HG02973 (cell line): ENCODE data around the gene PGAM1.
"Not testable (repeated sequence)": the region's sequence is repeated elsewhere in the genome, so short reads cannot be mapped to it uniquely, and the experiment has no call there.

Experiments used
- ATAC-seq: cut with Tn5 transposase; IDR thresholded peaks from one replicate; pipeline ENCODE4 v1.9.1; 2021; ENCODE audit warnings: moderate library complexity; ENCODE audit not compliant: unreplicated experiment

Gene PGAM1

DNA sequence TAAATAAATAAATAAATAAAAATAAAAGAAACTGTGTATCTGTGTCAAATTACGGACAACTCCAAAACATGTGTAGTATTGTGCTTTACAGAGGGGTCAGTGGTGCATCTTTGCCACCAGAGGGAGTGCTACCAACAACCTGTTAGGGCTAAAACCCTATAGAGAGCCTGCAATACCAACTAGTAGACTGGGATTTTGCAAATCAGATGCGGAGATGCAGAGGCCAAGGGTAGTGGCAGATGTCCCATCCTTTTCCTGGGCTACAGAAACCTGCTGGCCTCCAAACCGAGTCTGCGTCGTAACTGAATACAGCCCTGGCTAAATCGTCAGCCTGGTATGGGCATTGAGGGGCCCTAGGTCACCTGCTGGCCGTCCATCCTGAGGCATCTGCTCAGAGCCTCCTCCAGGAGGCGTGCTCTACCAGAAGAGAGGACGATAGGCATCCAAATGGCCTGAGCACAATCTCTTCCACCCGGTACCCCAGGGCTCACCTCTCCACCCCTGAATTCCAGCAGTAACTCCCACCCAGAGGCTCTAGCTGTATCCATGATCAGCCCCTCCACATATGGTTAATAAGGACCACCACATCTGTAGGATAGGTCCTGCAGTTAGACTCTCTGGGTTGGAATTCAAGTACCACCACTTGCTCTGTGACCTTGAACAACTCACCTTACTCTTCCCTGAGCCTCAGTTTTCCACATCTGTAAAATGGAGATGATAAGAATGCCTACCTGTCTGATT is 18.6 kb upstream of the PGAM1 start:
- peak; percentile 80 for ATAC-seq

GRCh38 chr10:97407952-97408248 is 18.1 kb upstream of the PGAM1 start:
- ATAC-seq = no peak

DNA sequence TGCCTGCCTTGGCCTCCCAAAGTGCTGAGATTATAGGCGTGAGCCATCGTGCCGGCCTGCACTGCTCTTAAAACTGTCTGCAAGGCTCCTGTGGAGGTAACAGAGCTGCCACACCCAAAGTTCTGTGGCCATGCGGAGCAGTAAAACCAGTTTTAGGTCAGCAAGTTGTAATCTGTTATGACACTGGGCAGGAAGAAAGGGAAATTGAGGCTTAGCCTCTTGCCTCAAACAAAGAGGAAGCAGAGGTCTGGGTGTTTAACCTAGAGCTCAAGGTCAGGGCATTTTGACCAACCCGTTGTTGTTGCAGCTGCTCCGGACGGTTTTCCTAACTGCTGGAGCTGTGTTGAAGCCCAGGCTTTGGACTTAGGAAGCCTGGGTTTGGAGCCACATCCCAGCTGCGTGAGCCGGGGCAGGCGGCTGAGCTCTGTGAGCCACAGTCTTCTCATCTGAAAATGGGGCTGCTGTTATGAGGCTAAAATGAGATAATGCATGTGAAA is 17.4 kb upstream of the PGAM1 start:
- no peak for ATAC-seq

DNA sequence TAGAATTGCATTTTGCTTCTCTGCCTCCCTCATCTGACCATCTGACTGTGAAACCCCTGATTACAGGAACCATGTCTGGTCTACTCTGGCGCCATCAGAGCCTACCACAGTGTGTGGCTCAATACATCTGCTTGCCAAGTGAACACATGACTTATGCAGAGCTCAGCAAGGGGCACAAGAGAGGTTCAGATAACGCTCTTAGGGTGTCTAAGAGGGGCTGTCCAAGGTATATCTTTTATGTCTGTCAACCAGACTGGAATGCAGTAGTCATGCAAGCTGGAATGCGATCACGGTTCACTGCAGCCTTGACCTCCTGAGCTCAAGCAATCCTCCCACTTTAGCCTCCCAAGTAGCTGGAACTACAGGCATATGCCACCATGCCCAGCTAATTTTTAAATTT is 14.6 kb upstream of the PGAM1 start:
- no peak for ATAC-seq

- no peak for ATAC-seq
Observed at GRCh38 chr10:97412891-97413304, 13.1 kb upstream of the PGAM1 start.

- ATAC-seq = no peak
Observed at GRCh38 chr10:97416565-97416964, 9.4 kb upstream of the PGAM1 start.

GRCh38 chr10:97423757-97424098 is 2.3 kb upstream of the PGAM1 start:
- ATAC-seq = not testable (repeated sequence)

GRCh38 chr10:97426776-97427570 is 982 bp downstream of the PGAM1 start:
- no peak for ATAC-seq

DNA sequence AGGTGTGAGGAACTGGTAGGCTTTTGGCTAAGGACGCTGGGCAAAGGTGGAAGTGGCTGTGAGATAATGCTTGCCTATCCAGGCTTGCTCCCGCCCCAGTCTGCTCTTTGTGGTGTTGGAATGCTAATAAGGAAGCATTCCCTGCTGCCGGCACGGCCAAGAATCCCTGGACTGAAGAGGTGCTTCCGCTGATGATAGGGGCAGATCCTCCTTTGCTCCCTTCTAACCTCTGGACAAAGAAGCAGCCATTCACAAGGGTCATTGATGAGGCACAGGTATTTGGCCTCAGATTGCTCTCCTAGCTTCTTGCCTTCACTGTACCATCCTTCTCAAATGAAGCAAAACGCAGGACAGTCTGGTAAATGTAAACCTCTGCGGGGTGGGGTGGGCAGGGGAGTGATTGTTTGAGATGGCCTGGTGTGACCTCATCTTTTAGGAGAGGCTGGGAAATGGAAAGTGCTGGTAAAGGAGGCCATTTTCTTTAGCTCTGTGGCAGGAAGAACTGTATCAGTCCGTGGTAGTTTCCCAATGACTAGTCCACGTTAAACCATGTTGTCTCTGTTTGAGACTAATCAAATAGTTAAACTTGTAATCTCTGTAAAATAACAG is 1.7 kb downstream of the PGAM1 start:
- ATAC-seq = no peak

- ATAC-seq = no peak
Observed at GRCh38 chr10:97428572-97428981, 2.6 kb downstream of the PGAM1 start.

- no peak for ATAC-seq
Observed at GRCh38 chr10:97434055-97434454, 8.1 kb downstream of the PGAM1 start.

GRCh38 chr10:97434557-97434956 is 8.6 kb downstream of the PGAM1 start:
- no peak for ATAC-seq

DNA sequence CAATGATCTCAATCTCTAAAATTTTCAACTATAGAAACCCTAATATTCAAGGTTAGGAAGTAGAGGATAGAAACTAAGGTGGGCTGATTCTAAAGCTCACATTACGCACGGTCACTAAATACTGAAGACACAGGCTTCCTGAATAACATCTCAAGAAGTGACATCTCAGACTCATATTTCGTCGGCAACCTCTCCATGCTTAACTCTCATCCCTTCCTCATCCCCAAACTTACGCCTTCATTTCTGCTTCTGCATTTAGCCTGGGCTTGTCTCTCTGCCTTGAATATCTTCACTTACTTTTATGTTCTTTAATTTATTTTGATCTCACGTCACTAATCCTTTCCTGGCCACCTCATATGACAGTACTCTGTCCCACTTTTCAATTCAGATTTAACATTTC is 9.2 kb downstream of the PGAM1 start:
- ATAC-seq = no peak

DNA sequence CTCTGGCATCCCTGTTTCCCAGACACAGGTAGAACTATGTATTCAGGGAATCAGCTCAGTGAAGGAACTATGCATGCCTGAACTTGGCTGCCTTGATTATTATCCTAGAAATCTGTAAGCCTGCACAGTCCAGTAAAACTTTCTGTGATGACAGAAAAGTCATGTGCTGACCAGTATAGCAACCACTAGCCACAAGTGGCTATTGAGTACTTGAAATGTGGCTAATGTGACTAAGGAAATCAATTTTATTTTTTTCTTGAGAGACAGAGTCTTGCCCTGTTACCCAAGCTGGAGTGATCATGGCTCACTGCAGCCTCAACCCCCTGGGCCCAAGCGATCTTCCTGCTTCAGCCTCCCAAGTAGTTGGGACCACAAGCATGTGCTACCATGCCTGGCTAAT is 16.3 kb downstream of the PGAM1 start:
- ATAC-seq = no peak

DNA sequence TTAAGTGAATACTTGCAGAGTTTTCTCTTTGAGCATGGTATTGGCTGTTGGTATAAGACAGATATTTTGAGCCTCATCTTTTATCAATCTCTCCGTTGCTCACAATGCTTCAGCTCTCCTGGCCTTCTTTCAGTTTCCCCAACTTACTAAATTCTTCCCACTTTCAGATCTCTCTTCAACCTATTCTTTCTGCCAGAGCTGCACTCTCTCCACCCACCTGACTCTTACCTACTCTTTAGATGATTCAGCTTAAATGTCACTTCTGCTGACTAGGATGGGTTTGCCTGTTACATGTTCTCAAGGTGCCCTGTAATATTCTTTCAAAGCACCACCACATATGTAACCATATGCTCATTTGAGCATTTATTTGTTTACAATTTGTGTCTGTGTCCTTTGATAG is 18.2 kb downstream of the PGAM1 start:
- no peak for ATAC-seq

DNA sequence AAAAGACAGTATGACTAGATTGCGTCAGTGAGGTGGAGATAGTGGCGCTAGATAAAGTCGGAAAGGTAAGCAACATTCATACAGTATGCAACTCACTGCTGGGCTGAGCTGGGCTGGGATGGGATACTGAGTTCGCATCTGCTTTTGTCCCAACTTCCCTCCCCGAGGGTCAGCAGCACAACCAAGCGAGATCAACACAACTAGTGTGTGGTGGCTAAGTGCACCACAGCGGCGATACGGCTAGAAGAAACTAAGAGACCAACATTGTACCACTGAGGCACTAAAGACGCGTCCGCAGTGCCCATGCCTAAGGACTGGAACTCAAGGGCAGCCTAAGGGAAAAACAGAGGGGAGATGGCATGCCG is 19.3 kb downstream of the PGAM1 start:
- ATAC-seq = peak; percentile 2

DNA sequence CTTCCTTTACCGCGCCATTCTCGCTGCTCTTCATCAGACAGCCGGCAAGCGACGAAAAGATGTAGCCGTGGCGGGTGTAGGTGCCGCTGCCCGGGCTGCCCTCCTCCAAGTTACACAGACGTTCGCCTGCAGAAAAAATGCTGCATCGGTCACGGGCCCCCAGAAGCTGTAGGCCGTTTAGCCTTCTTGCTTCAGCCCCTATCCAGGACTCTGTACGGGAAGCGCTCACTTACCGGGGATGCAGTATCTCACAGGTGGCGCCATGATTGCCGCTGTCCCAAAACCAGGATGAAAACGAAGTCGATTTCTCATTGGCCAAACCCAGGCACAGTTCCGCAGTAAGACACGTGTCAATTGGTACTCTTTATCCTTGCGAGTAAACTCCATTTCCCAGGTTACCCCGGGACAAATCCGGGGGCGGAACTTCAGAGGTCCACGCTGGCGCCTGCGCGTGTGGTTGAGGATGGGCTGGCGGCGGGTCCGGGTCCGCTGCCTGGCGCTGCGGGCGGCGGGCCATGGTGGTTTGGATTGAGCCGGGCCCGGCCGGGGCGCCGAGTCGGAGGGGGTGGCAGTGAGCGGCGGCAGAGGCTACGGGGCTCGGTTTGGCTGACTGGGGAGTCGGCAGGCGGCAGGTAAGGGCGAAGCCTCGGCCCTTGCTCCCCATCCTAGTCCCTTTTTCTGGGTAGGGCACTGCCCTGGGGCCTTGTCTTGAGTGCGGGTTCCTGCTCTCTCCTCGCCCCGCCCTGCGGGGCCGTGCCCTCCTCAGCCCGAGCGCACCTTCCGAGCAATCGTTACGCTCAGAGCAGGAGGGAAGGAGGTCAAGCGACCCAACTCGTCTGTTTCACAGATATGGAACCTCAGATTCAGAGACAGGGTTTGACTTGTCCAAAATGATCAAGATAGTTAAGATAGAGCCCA is 20.0 kb downstream of the PGAM1 start, which contains the start of the genes EXOSC1 and ZDHHC16:
Gene EXOSC1 (minus strand): TSS at position 285 of the 918 bp plus-strand sequence. CDS start 21 bp downstream, at position 264.
Gene ZDHHC16 (plus strand): TSS at position 454 of the 918 bp plus-strand sequence. CDS start 5,501 bp downstream, outside the sequence.
- ATAC-seq = peak; percentile 96

DNA sequence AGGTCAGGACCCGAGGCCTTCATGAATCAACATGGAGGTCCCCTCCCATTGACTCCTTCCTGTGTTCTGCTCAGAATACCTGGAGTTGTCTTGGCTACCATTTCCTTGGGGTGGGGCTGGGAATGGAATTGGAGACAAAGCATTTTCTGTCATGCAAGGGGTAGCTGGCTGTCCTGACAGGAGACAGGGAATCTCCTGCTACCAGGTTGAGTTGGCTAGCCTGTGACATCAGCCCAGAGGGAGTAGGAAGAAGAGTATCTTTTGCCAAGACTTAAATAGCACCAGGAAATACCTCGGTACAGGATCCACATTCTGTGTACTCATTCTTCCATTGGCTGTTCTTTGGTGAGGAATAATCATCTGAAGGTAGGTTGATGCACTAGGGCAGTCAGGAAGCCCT is 24.8 kb downstream of the PGAM1 start:
- ATAC-seq = no peak

- ATAC-seq = no peak
Observed at GRCh38 chr10:97451605-97452004, 25.6 kb downstream of the PGAM1 start.

DNA sequence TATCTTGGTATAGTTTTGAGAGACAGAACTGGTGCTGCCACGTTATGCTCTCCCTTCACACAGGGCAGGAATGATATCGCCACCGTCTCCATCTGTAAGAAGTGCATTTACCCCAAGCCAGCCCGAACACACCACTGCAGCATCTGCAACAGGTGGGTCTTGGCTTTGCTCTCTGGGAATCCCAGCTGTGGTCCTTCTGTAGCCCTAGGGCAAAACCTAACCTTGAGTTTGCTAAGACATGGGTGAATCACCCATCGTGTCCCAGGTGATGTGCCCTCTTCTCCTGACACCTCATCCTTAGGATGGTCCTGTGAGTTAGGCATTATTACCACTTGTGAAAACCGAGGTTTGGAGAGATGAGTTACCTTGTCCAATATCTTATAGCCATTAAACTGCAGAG is 26.4 kb downstream of the PGAM1 start:
- no peak for ATAC-seq
